HG02884 (cell line): Measurements from ENCODE around the gene COX17.

Source experiments
- ATAC-seq: cut with Tn5 transposase; IDR thresholded peaks from one replicate; pipeline ENCODE4 v1.9.1; 2021; ENCODE audit warnings: mild to moderate bottlenecking, moderate library complexity; ENCODE audit not compliant: unreplicated experiment

Gene COX17

DNA sequence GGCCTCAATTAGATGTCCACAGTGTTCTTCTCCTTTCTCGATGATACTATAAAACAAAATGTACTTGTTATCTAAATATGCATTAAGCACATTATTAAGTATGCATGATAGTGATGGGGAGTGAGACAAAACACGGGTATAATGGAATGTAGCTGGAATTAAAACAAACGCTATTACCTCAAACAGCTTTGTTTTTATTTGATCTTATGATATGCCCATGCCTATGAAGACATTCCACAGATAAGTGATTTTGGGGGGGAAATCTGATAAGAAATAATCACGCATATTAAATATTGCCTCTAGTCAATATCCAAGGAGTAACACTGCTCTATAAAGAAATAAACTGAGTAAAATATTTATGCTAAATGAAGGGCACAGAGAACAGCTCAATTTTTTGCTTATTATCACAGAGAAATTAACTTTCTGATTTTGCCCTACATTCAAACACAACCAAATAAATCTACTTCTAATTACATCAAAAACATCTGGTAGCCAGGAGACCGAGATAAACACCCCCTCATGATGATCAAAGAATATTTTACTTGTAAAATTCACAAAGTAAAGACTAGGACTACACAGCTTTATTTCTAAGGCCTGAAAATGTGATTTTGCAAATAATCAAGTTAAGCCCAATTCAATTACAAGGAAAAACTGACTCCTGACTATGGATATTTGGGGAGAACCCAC is 1.9 kb downstream of the COX17 start:
- no peak for ATAC-seq

DNA sequence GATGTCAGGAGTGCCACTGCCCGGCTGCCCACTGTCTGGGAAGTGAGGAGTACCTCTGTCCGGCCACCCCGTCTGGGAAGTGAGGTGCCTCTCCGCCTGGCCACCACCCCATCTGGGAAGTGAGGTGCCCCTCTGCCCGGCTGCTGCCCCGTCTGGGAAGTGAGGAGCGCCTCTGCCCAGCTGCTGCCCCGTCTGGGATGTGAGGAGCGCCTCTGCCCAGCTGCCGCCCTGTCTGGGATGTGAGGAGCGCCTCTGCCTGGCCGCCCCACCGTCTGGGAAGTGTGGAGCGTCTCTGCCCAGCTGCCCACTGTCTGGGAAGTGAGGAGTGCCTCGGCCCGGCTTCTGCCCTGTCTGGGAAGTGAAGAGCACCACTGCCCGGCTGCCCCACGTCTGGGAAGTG is 3.3 kb downstream of the COX17 start:
- no peak for ATAC-seq

DNA sequence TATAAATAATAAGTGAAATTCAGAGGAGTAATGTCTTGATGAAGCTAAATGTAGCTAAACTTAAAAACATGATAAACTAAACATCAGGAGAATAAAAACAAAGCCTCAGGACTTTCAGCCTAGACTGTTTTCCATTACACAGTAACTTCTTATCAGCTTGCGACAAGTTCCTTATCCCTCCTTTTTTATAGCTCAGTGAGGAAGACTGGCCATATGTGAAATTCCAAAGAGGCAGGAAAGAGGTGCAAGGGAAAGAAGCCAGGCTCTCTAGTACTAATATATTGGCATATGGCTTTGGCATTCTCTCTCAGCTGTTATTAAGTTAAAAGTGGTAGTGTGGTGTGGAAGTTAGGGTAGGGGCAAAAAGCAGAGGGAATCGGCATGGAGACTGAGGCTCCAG is 4.4 kb downstream of the COX17 start:
- no peak for ATAC-seq

DNA sequence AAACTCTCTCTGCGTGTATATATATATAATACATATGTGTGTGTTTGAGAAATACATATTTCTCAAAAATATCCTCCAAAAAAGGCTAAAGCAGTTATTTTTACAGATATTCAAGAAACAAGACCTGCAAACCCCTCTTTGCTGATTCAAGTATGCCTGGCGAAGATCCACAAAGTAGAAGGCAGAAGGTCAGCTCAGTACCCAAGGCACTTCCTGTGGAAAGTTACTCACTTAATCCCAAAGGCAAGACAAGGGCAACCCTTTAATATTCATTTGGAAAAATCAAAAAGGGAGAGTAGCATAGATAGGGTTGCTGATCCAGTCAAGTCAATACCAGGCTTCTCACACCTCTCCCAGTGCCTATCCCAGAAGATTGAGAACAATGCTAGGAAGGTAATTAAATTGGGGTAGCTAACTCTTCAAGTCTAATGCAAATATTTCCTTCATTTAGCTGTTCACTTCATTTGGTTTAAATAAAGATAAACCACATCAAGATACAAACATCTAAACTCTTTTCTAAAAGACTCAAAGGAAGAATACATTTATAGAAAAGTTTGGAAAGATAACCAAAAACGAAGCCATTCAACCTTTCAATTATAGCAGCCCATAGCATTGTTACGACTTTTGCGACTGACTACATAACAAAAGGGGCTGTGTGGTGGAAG is 7.2 kb downstream of the COX17 start:
- no peak for ATAC-seq

DNA sequence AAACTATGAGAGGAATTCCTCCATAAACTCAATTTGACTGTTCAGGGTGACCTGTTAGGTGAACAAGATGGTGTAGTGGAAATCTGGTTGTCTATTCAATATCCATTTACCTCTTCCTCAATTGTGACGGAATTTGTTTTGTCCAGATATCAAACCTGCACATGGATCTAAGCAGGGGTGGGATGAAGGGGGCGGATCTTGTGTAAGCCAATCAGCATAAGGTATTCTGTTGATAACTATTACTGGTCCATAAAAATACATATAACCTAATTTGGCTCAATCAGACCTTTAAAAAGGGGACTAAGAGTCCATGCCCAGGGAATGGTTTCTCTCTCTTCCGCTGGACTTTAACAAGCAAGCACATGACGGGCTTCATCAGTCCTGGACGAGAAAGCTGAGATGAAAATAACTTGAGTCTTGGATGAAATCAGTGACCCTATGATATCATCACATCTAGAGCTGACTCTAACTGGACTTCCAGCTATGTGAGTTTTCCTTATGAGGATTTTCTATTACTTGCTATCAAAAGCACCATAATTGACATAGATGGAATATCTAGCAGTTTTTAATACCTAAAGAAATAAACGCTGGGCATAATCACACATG is 11.1 kb downstream of the COX17 start:
- ATAC-seq, result no peak

DNA sequence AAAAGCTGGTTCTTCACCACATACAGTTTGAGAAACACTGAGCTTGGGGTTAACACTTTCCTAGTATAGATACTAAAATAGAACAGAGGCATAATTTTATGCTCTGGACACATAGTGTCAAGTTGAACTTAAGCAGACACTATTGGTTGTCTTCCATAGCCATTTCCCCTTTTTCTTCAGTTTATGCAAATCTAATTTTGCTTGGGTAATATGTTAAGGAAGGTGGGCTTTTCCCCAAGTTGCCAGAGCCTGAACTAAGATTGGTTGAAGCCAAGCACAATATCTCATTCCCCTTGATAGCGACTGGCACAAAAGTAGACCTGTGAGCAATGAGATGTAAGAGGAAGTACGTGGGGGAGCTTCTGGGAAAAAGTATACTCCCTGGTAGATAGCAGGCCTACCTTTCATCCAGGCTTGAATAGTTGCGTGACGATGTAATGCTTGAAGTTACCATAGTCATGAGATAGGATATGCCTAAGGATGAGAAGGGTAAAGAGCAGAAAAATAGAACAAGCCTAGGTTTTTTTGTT is 12.3 kb downstream of the COX17 start:
- ATAC-seq, result no peak

DNA sequence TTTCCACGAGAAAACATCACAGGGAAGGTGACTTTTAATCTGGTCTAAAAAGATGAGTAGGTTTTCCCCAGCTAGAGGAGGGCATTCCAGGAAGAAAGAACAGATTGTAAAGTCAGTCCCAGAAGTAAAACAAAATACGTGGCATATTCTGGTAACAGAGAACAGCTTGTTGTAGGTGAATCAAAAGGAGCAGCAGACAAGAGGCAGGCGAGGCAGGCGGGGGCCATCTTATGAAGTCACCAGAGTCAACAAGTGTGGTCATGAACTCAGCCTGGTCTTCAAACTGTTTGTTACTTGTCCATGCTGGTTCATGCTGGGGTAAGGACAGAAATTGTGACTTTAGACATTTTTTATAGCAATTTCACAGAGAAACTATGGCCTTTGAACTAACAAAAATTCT is 12.8 kb downstream of the COX17 start:
- no peak for ATAC-seq

DNA sequence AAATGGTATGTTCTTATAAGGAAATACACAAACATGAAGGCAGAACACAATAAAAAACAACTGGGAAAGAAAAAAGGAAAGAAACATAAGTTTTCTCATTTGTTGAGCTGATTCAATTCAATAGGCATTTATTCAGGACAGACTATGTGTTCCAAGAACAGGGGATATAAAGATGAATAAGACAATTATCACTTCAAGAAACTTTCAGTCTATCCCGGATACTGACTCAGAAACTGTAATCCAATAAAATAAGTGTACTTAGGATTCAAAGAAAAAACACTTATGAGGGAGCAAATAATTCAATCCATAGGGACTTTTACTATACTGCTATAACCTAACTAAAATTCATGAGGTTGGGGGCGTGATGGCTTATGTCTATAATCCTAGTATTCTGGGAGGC is 13.3 kb downstream of the COX17 start:
- ATAC-seq, result no peak

DNA sequence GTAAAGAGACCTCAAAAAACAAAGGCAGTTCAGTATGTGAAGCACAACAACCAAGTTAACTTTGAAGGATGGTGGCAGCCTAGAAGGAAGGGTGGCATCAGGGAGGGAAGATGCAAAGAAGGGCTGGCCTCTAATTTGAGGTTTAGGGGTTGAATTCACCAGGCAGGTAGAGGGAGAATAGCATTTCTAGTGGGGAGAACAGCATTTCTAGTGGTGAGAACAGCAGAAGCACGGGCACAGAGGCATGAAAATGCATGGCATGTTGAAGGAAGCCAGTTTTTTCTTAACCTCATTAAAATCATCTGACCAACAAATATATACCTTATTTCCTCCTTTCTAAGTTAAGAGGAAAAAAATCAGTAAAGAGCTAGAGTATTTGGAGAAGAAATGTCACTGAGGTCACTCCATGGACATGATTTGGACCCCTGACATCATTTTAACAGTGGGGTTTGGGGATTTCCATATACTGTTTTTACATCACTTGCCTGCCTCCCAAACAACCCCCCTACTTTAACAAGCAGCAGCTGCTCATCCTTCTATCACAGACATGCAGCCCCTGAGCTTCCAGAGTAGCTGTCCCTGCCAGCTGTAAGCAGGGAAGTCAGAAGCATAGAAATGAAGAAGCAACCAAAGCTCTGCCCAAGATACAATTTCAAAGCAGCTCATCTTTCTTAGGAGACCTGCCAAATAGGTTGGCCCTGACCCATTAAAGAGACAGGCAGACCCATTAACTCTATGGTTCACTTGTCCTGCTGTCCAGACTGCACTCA is 14.4 kb downstream of the COX17 start:
- ATAC-seq, result no peak

DNA sequence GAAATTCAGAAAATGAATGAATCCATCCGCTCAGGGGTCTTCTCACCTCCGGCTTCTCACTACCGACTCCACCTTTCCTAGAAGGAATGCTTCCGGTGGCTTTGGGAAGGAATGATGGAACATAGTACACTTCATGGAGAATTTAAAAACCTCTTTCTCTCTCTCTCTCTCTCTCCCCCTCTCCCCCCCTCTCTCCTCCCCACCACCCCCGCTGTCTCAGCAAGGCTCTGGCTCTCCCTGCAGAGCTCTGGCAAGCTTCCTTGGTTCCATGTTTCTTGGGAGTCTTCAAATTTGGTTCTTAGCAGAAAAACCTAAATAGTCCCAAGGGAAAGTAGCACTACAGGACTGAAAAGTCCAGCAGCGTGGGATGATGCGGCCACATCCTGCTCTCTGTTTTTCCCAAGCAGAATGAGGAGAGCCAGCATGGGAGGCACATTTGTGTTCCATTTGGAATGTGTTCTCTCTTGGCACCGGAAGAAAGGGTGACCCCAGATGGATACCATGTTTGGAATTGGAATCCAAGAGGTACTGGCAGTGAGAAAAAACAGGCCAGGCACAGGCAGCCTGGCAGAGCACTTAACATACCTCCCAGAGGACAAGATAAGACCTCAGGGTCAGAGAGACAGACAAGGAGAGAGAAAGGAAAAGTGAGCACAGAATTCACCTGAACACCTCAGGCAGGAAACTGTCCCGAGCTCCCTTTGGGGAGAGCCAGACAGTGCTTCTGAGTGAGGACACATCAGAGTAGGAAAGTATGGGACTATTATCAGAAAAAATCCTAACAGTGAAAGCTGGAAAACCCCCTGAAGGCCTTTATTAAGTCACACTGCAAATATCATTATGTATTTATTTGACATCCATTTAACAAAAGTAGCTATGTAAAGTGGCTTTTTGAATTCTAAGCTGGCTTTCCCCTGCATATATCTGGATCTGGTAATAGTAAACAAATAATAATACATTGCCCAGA is 16.4 kb downstream of the COX17 start, which contains the start of gene POPDC2:
POPDC2 (minus strand) TSS at position 116 of the 967 bp plus-strand sequence. CDS start 166 bp downstream, outside the sequence.
- no peak for ATAC-seq

DNA sequence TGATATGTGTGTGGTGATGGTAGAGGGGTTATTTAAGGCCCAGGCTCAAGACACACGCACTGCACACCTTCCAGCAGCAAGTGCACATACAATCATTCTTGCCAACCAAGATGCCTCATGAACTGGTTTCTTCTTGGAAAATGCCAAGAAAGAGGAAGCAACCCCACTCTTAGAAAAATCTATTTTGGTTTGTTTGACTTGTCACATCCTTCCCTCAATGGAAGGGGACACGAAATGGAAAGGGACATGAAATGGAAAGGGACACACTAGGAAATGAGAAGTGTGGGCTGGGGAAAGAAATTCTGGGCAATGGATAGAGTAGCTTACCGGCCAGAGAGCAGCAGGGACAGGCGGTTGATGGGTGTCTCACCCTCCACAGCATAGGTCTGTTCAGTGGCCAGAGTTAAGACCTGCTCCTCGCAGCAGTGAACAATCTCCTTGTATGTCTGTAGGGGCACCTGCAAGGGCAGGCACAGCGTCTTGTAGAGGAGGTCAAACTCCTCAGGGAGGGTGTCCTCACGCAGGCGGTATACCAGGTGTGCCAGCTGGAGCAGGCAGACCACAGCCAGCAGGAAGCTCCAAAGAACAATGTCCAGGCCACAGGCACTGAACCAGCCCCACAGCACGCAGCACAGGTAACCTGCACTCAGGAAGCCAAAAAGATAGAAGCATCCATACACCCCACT is 17.5 kb downstream of the COX17 start:
- ATAC-seq, result no peak

DNA sequence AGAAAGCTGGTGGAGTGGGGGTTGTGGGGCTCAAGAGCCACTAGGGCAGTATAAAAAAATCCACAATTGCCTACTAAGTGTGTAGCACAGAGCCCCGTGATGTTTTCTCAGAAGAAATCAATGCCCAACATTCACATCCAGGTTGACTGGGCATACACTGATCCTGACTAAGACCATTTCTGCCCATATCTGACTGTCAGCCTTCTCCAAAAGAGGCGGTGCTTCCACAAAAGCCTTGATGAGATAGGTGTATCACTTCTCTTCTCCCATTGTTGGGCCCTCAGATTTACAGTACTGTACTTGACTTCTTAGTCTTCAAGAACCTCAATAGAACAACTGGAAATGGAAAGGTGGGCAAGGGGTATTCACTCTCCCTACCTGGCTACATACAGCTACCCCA is 18.2 kb downstream of the COX17 start:
- ATAC-seq, result no peak

DNA sequence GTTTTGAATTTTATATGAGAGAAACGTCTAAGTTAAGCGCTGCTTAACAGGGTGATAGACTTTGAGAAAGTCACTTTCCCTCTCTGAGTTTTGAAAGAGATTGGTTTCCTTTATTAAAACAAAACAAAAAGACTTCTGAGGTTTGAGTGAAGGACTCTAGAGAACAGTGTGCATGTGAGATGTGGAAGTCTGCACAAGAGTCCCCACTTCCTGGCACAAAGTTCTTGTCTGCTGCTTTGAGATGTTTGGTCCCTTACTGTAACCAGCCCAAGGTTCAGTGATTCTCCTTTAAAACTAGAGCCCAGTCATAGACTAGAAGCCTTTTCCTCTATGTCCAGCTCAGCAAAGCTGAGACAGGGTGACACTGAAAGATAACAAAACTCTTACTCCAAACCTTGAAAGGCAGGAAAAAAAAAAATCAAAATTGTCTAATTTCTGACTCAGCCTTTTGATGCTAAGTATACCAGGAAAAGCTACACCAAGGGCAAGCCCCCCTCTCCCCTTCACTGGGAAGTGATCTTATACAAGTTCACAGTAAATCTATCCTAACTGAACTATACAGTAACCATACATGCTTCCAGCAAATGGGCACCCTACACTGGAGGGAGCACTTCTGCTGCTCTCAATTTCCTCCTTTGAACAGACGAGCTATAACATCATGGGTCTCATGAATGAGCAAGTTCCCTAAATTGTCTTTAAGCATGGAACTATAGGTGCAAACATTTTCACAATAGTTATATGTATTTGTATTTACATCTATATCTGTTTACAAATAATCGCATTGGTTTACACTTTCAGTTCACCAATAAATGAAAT is 19.1 kb downstream of the COX17 start:
- ATAC-seq, result no peak

DNA sequence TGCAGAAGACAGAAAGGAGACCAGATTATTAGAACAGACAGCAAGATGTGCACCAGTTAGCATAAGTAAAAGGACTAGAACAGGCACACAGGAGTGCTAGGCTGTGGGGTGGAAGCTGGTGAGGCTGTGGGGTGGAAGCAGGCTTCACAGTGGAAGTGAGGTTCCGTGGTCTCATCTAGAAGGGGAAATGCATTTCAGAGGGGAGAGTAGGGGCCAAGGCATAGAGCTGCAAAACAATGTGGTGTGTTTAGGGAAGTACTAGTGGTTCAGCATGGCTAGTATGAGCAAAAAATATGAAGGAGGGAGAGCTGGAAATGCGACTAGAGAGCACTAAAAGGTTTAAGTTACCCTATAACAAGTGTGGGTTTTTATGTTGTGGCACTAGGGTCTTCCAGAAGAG is 23.3 kb downstream of the COX17 start:
- ATAC-seq, result no peak

DNA sequence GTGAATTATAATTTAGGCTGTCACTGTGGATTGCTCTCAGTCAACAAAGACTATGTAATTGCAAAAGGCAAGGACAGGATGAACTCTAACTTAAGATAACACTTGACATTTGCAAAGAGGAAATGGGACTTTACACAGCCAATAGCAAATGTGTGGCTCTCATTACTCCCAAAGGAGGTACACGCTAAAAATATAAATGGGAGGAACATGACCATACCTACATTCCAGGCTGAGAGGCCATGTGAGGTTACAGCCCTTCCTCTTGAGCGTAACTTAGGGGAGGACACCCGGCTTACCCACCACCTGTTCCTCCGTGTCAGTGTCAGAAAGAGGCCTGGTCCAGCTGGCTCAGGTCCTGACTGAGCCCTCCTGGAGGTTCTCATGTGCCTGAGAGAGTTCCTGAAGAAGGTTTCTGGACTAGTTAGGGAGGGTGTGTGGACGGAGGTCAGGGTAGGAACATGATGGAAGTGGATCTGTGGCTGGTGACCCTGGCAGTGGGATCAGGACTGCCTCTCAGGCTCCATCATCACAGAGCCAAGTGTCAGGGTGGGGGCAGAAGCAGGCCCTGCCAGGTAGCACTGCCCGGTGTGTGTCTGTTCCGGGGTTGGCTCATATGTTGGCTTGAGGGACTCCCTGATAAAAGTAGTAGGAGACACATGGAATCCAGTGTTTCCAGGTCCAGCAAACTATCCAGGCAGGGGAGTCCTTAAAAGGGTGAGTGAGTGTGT is 24.7 kb downstream of the COX17 start:
- no peak for ATAC-seq

DNA sequence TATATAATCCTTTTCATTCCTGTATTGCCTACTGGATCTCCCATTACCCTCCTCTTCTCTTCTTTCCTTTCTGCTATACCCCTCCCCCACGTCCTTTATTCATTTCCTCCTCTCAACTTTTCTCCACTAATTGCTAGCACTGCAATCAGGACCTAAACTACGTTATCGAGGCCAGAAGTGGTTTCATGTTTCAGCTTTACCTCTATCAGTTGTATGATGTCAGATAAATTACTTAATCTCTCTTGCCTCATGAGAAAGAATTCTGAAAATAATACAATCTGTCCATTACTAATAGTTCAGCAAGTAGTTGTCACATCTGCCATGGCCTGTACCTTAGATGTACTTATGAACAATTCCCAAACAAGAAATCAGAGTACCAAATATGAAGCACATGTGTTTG is 27.4 kb downstream of the COX17 start:
- ATAC-seq, result no peak

DNA sequence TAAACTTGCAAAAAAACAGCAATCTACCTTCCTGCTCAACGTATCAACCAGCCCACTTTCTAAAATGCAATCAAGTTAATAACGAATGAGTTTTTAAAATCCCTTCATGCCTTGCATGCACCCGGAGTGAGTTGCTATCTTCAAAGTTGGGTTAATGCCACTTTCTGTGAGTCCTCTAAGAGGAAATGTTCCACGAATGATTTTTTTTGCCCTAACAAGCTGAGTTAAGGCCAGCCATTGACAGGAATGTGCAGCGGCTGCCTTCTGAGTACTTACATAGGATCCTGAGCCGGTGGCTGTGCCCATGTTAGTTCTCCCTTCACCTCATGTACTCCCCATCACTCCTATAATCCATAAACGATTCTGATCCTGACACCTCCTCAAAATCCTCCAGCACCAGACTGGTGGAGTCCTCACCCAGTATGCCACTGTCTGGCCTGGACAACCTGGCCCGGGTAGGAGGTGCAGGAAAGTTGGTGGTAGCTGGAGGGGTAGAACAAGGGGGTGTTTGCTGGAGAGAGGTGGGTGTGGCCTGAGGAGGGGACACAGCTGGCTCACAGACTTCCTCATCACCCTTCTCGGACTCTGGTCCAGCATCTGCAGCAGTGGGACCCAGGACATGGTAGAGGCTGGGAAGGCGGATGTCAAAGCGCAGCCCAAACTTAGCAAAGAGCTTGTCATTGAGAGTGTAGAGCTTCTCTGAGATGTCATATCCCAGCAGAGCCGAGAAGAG is 29.2 kb downstream of the COX17 start:
- ATAC-seq, result no peak
